CD14-positive monocyte (primary cell): ENCODE results near the gene ARID1B. TPM values are rescaled to one million over a fixed set of nuclear protein-coding genes. Genes with fewer than 3 reads are reported as not detected.

Source experiments
- DNase-seq, 3 donors: peaks; one replicate each; pipeline ENCODE4 v3.0.0-alpha.2; 2011 to 2022
- H2AFZ ChIP-seq: 2 replicates; pipeline ENCODE4 v1.6.0; 2012; ENCODE audit warnings: mild to moderate bottlenecking, low read depth, low read length, inconsistent platforms; ENCODE audit not compliant: insufficient read depth, poor library complexity, severe bottlenecking
- H3K27ac ChIP-seq, 2 donors: 1 replicate in 1 of 2; 2 replicates in 1 of 2; pipeline ENCODE4 v1.5.1; 2012 to 2013; ENCODE audit warnings: low read length in 2 of 2, control low read depth in 1 of 2, inconsistent platforms in 1 of 2, low read depth in 1 of 2, mild to moderate bottlenecking in 1 of 2
- H3K27me3 ChIP-seq, 2 donors: one replicate each; pipeline versions ENCODE4 v1.6.0 to v1.6.1; 2011 to 2013; ENCODE audit warnings: low read length in 2 of 2; ENCODE audit not compliant: control insufficient read depth in 2 of 2, insufficient read depth in 2 of 2
- H3K36me3 ChIP-seq, 2 donors: replicated peaks in 1 of 2; 1 replicate in 1 of 2; 2 replicates in 1 of 2; pipeline versions ENCODE4 v1.5.1 to v1.6.1; 2012 to 2013; ENCODE audit warnings: low read length in 2 of 2, control low read depth in 1 of 2, inconsistent platforms in 1 of 2, mild to moderate bottlenecking in 1 of 2; ENCODE audit not compliant: insufficient read depth in 2 of 2, control insufficient read depth in 1 of 2
- H3K4me1 ChIP-seq, 2 donors: 1 replicate in 1 of 2; 2 replicates in 1 of 2; pipeline versions ENCODE4 v1.5.1 to v1.6.1; 2012 to 2013; ENCODE audit warnings: low read length in 2 of 2, control low read depth in 1 of 2, inconsistent platforms in 1 of 2, mild to moderate bottlenecking in 1 of 2, moderate library complexity in 1 of 2; ENCODE audit not compliant: insufficient read depth in 2 of 2, control insufficient read depth in 1 of 2
- H3K4me2 ChIP-seq: replicated peaks from 2 replicates; pipeline ENCODE3; 2012; ENCODE audit warnings: low read length, moderate library complexity, mild to moderate bottlenecking; ENCODE audit not compliant: poor library complexity, severe bottlenecking; ENCODE audit errors: extremely low read depth
- H3K4me3 ChIP-seq, 3 experiments: fragments of 200-600 bp in 1 of 3; sonication (generic) in 1 of 3; replicated peaks in 1 of 3; 1 replicate in 2 of 3; 2 replicates in 1 of 3; pipeline ENCODE4 v1.5.1; 2011 to 2013; ENCODE audit warnings: low read length in 3 of 3, mild to moderate bottlenecking in 3 of 3, control low read depth in 2 of 3, low read depth in 2 of 3, inconsistent platforms in 1 of 3, moderate library complexity in 1 of 3
- H3K79me2 ChIP-seq: 2 replicates; pipeline ENCODE4 v1.6.0; 2012; ENCODE audit warnings: mild to moderate bottlenecking, control low read depth, inconsistent platforms, low read length, moderate library complexity; ENCODE audit not compliant: insufficient read depth
- H3K9ac ChIP-seq: 2 replicates; pipeline ENCODE4 v1.6.0; 2017; ENCODE audit warnings: low read length, mild to moderate bottlenecking; ENCODE audit not compliant: insufficient read depth, poor library complexity, severe bottlenecking
- H3K9me3 ChIP-seq, 2 donors: replicated peaks in 1 of 2; 1 replicate in 1 of 2; 2 replicates in 1 of 2; pipeline versions ENCODE4 v1.5.1 to v1.6.1; 2012 to 2013; ENCODE audit warnings: low read length in 2 of 2, control low read depth in 1 of 2; ENCODE audit not compliant: control insufficient read depth in 1 of 2, insufficient read depth in 1 of 2
- H4K20me1 ChIP-seq: 2 replicates; pipeline ENCODE4 v1.6.0; 2012; ENCODE audit warnings: mild to moderate bottlenecking, low read length, control low read depth, moderate library complexity; ENCODE audit not compliant: insufficient read depth
- H3K27ac Mint-ChIP-seq, 7 donors: one replicate each; pipeline ENCODE4 v1.8.0; 2020; ENCODE audit warnings: mild to moderate bottlenecking in 7 of 7, mixed read lengths in 7 of 7, moderate library complexity in 6 of 7, inconsistent platforms in 2 of 7
- H3K27me3 Mint-ChIP-seq, 3 donors: one replicate each; pipeline ENCODE4 v1.8.0; 2021 to 2022; ENCODE audit warnings: low read depth in 3 of 3, mild to moderate bottlenecking in 3 of 3, mixed read lengths in 3 of 3, moderate library complexity in 3 of 3, inconsistent platforms in 1 of 3
- H3K36me3 Mint-ChIP-seq, 2 donors: one replicate each; pipeline ENCODE4 v1.8.0; 2020; ENCODE audit warnings: mixed read lengths in 2 of 2, inconsistent platforms in 1 of 2, mild to moderate bottlenecking in 1 of 2
- H3K4me1 Mint-ChIP-seq: one replicate; pipeline ENCODE4 v1.8.0; 2020; ENCODE audit warnings: mild to moderate bottlenecking, mixed read lengths
- H3K4me3 Mint-ChIP-seq, 2 donors: one replicate each; pipeline ENCODE4 v1.8.0; 2020; ENCODE audit warnings: mild to moderate bottlenecking in 2 of 2, mixed read lengths in 2 of 2, moderate library complexity in 1 of 2
- H3K9me3 Mint-ChIP-seq, 7 donors: one replicate each; pipeline ENCODE4 v1.8.0; 2020 to 2022; ENCODE audit warnings: mixed read lengths in 7 of 7, mild to moderate bottlenecking in 6 of 7, moderate library complexity in 6 of 7, inconsistent platforms in 2 of 7
- WGBS: methylation state at CpG from one replicate; pipeline ENCODE4 v1.1.5; 2013; ENCODE audit warnings: missing lambda C conversion rate; ENCODE audit not compliant: insufficient coverage; 5-methylcytosine and 5-hydroxymethylcytosine counted together
- intact Hi-C, 2 donors: fragments of 100-400 bp; cut with micrococcal nuclease; formaldehyde crosslinking; loops; one replicate each; pipeline versions ENCODE4 v1.15.0 to v1.15.1; 2023
- polyA plus RNA-seq, 3 donors: library from polyadenylated mRNA; depleted of rRNA in 1 of 3; unstranded in 2 of 3; stranded (reverse) in 1 of 3; fragments of 300-500 nt in 2 of 3; fragments of >200 nt in 1 of 3; fragmentation: Illumina TruSeq in 2 of 3; gene quantifications; 1 replicate in 2 of 3; 2 replicates in 1 of 3; pipeline ENCODE4 v1.2.3, GENCODE V29; 2012 to 2021
- TF ChIP-seq, protein P1 (sequence below): fragments of 200-600 bp; IDR thresholded peaks from one replicate; pipeline ENCODE4 v1.8.0; 2022; ENCODE audit warnings: antibody characterized with exemption, mild to moderate bottlenecking

ARID1B gene
- polyA plus RNA-seq, 3 donors: 3.2 to 22.1 (median 3.8) TPM

GRCh38 chr6:156741287-156742073 lies 35.7 kb upstream of the ARID1B start:
- H3K27ac Mint-ChIP-seq: no peak overlapping the region
- no peaks in the 10 kb centered on the region for H3K27me3 ChIP-seq
- H3K36me3 Mint-ChIP-seq: no peaks in the 10 kb centered on the region
- no peak overlapping the region for H3K4me2 ChIP-seq
- intact Hi-C loops: no loop called here
- no CpG with 5 or more reads among the region's 3 CpGs for WGBS
- TF ChIP-seq, protein P1, sequence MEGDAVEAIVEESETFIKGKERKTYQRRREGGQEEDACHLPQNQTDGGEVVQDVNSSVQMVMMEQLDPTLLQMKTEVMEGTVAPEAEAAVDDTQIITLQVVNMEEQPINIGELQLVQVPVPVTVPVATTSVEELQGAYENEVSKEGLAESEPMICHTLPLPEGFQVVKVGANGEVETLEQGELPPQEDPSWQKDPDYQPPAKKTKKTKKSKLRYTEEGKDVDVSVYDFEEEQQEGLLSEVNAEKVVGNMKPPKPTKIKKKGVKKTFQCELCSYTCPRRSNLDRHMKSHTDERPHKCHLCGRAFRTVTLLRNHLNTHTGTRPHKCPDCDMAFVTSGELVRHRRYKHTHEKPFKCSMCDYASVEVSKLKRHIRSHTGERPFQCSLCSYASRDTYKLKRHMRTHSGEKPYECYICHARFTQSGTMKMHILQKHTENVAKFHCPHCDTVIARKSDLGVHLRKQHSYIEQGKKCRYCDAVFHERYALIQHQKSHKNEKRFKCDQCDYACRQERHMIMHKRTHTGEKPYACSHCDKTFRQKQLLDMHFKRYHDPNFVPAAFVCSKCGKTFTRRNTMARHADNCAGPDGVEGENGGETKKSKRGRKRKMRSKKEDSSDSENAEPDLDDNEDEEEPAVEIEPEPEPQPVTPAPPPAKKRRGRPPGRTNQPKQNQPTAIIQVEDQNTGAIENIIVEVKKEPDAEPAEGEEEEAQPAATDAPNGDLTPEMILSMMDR: no peak
- H3K4me1 ChIP-seq: no peaks in the 10 kb centered on the region
- H4K20me1 ChIP-seq: no peaks in the 10 kb centered on the region
- H3K4me1 Mint-ChIP-seq: no peaks in the 10 kb centered on the region
- no peak overlapping the region for H3K4me3 ChIP-seq
- no peak overlapping the region for H3K9ac ChIP-seq
- no peak overlapping the region for H3K4me3 Mint-ChIP-seq
- no peaks in the 10 kb centered on the region for H3K36me3 ChIP-seq
- H3K27me3 Mint-ChIP-seq: peaks cover 0 to 2% (median 2%) of the 10 kb centered on the region in 3 donors
- no peak overlapping the region for H2AFZ ChIP-seq
- H3K79me2 ChIP-seq: no peaks in the 10 kb centered on the region
- no peak for DNase-seq
- H3K9me3 Mint-ChIP-seq: peaks cover 13 to 31% (median 22%) of the 10 kb centered on the region in 7 donors
- H3K27ac ChIP-seq: no peak overlapping the region
- H3K9me3 ChIP-seq: peaks cover 11 to 19% of the 10 kb centered on the region in 2 donors

GRCh38 chr6:156747715-156748114 lies 29.5 kb upstream of the ARID1B start:
- H4K20me1 ChIP-seq: no peaks in the 10 kb centered on the region
- no peaks in the 10 kb centered on the region for H3K4me1 Mint-ChIP-seq
- H3K27me3 ChIP-seq: no peaks in the 10 kb centered on the region
- DNase-seq: no peak
- no peak overlapping the region for H3K27ac ChIP-seq
- H3K27me3 Mint-ChIP-seq: peaks cover 0 to 3% (median 2%) of the 10 kb centered on the region in 3 donors
- no peaks in the 10 kb centered on the region for H3K36me3 ChIP-seq
- TF ChIP-seq, protein P1: no peak
- H3K9me3 Mint-ChIP-seq: peaks cover 0 to 5% (median 0%) of the 10 kb centered on the region in 7 donors
- H3K9ac ChIP-seq: no peak overlapping the region
- no peak overlapping the region for H3K4me3 ChIP-seq
- no CpG with 5 or more reads among the region's 3 CpGs for WGBS
- H3K9me3 ChIP-seq: no peaks in the 10 kb centered on the region
- intact Hi-C loops: no loop called here
- no peak overlapping the region for H3K4me3 Mint-ChIP-seq
- H3K36me3 Mint-ChIP-seq: no peaks in the 10 kb centered on the region
- H3K4me1 ChIP-seq: no peaks in the 10 kb centered on the region
- no peak overlapping the region for H2AFZ ChIP-seq
- H3K27ac Mint-ChIP-seq: no peak overlapping the region
- H3K4me2 ChIP-seq: no peak overlapping the region
- no peaks in the 10 kb centered on the region for H3K79me2 ChIP-seq
